Retinal pigment epithelial cell (primary cell): ENCODE data around the gene VPS26C.

Experiments used
- DNase-seq: peaks from one replicate; pipeline ENCODE4 v3.0.0-alpha.2; 2010; ENCODE audit warnings: low read depth
- H3K4me3 ChIP-seq: 2 replicates; pipeline ENCODE4 v1.5.1; 2011; ENCODE audit warnings: mild to moderate bottlenecking, low read length, control low read depth, moderate library complexity
- CTCF ChIP-seq: conservative IDR thresholded peaks from 2 replicates; pipeline ENCODE4 v1.5.1; 2011; ENCODE audit warnings: low read depth, low read length, control low read depth, inconsistent platforms

VPS26C gene

DNA sequence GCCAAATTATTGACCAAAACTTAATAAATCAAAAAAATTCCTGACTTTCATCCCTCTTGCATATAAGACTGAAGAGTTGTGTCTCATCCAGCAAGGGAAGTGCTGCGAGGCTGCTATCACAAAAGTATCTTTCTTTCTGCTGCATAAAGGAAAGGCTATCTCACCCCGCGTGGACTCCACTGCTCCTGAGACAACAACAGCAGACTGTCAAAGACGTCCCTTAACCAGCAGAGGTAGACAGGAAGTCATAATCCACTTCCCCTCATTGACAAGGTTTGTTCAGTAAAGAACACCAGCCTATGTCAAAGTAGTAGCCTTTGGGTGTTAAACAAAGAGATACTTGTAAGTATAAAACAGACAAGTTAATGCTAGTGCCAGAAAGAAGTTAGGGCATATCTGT is 29.4 kb downstream of the VPS26C start:
- no peak for TF ChIP-seq CTCF
- H3K4me3 ChIP-seq, result no peak overlapping the region
- DNase-seq, result no peak

DNA sequence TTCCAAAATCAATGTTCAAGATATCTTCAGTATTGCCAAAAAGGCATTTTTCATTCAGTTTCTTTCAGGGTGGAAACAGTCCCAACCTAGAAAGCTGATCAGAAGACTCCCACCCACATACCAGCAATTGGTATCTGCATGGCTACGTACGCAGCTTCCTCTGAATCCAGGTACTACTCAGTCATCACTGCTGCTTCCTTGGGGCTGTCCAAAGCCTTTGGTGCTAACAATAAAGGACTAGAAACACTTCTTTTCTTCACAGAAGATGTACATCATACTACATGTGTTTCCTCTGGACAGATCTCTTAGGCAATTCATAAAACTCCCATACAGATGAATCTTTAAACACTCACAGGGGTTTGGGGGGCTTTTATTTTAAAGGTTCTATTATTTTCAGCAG is 29.8 kb downstream of the VPS26C start:
- no peak for TF ChIP-seq CTCF

GRCh38 chr21:37233551-37234146 is 33.5 kb downstream of the VPS26C start:
- DNase-seq, result no peak
- no peak for TF ChIP-seq CTCF
- H3K4me3 ChIP-seq, result no peak overlapping the region

More for the DNA sequence above, 29.8 kb downstream of the VPS26C start:
- DNase-seq, result no peak
- H3K4me3 ChIP-seq, result no peak overlapping the region

DNA sequence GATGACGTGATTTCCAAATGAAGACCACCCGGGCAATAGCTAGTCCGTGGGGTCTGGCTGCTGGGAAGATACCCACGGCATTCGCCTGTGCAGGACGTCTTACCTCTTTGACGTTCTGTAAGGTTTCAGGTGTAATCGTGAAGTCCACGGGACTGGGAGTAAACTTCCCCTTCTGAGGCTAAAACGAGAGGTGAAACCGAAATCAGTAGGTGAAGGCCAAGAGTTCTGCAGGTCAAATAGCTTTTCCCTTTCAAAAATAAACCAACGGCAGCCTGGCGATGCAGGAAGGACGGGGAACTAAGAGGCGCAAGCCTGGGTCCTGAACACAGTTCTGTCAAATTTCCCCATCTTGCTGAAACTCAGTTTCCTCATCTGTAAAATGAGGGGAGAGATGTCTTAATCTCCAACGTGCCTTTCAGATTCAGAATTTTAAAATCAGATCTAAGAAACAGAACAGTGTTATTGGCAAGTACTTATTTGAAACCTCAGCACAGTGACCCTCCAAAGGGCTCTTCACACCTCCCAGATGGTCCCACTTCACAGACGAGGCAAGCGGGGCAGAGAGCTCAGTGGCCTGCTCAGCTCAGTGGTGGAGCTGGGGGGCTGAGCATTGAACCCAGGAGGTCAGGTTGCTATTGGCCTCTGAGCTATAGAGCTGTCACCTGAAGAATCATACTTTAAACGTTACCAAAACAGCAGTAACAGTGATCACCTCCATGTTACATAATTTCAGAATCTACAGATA is 34.7 kb downstream of the VPS26C start:
- no peak for DNase-seq
- no peak overlapping the region for H3K4me3 ChIP-seq
- no peak for TF ChIP-seq CTCF

GRCh38 chr21:37231671-37232070 is 35.5 kb downstream of the VPS26C start:
- DNase-seq, result no peak

DNA sequence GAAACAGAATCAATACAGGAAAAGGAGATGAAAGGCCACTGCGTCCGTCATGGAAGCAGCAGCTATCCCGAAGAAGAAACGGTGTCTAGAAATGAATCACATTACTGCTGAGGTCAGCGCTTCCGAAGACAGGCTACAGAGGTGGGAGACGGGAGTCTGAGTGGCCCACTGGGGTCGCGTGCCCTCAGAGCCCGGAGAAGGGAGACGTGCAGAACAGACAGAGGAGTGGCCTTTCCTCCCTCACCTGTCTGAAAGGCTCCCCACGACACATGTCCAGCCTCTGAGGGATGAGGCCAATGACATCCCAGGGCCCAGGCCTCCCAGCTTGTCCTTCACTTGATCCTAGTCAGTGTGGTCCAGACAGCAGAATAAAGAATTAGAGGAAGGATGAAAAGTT is 35.9 kb downstream of the VPS26C start:
- H3K4me3 ChIP-seq, result no peak overlapping the region
- DNase-seq, result no peak
- no peak for TF ChIP-seq CTCF

More at GRCh38 chr21:37231671-37232070, 35.5 kb downstream of the VPS26C start:
- no peak for TF ChIP-seq CTCF
- H3K4me3 ChIP-seq, result no peak overlapping the region
